ENCODE measurements around the gene NAALADL2.
"Not testable (repeated sequence)": the region's sequence is repeated elsewhere in the genome, so short reads cannot be mapped to it uniquely, and the experiment has no call there.

The NAALADL2 gene

GRCh38 chr3:175077216-175077615 lies 218.1 kb downstream of the NAALADL2 start:
- no peak for DNase-seq

- DNase-seq = no peak
These were observed 223.5 kb downstream of the NAALADL2 start for GRCh38 chr3:175082631-175083030.

GRCh38 chr3:175087128-175087527 lies 228.0 kb downstream of the NAALADL2 start:
- DNase-seq = not testable (repeated sequence)

- DNase-seq = no peak
These were observed 229.7 kb downstream of the NAALADL2 start for GRCh38 chr3:175088766-175089380.

GRCh38 chr3:175091426-175092114 lies 232.4 kb downstream of the NAALADL2 start:
- no peak for DNase-seq

- no peak for DNase-seq
These were observed 234.6 kb downstream of the NAALADL2 start for GRCh38 chr3:175093748-175094147.

GRCh38 chr3:175094344-175094743 lies 235.2 kb downstream of the NAALADL2 start:
- DNase-seq = no peak

GRCh38 chr3:175098644-175099043 lies 239.5 kb downstream of the NAALADL2 start:
- DNase-seq = no peak

GRCh38 chr3:175102161-175102560 lies 243.0 kb downstream of the NAALADL2 start:
- no peak for DNase-seq

GRCh38 chr3:175103298-175103697 lies 244.2 kb downstream of the NAALADL2 start:
- DNase-seq = no peak

GRCh38 chr3:175105066-175105465 lies 245.9 kb downstream of the NAALADL2 start:
- DNase-seq = no peak

GRCh38 chr3:175107231-175107630 lies 248.1 kb downstream of the NAALADL2 start:
- no peak for DNase-seq

GRCh38 chr3:175107995-175108394 lies 248.9 kb downstream of the NAALADL2 start:
- no peak for DNase-seq

GRCh38 chr3:175108613-175109151 lies 249.5 kb downstream of the NAALADL2 start:
- no peak for DNase-seq

GRCh38 chr3:175111036-175111435 lies 251.9 kb downstream of the NAALADL2 start:
- DNase-seq = no peak

- no peak for DNase-seq
These were observed 259.3 kb downstream of the NAALADL2 start for GRCh38 chr3:175118382-175118941.

GRCh38 chr3:175121225-175121624 lies 262.1 kb downstream of the NAALADL2 start:
- DNase-seq = no peak

GRCh38 chr3:175127075-175127662 lies 268.0 kb downstream of the NAALADL2 start:
- no peak for DNase-seq

- DNase-seq = no peak
These were observed 270.0 kb downstream of the NAALADL2 start for GRCh38 chr3:175129126-175129525.

- DNase-seq = no peak
These were observed 270.4 kb downstream of the NAALADL2 start for GRCh38 chr3:175129571-175129970.

GRCh38 chr3:175131866-175132265 lies 272.7 kb downstream of the NAALADL2 start:
- not testable (repeated sequence) for DNase-seq

GRCh38 chr3:175132706-175133105 lies 273.6 kb downstream of the NAALADL2 start:
- not testable (repeated sequence) for DNase-seq

- DNase-seq = no peak
These were observed 285.2 kb downstream of the NAALADL2 start for GRCh38 chr3:175144368-175144767.

GRCh38 chr3:175146258-175146657 lies 287.1 kb downstream of the NAALADL2 start:
- no peak for DNase-seq
